Transverse colon (tissue), 4 donors: ENCODE measurements around the gene SLC7A10. TPM values are rescaled to one million over a fixed set of nuclear protein-coding genes. Genes with fewer than 3 reads are reported as not detected.

Experiments used
- DNase-seq: peaks from one replicate; pipeline ENCODE4 v3.0.0-alpha.2; 2019
- H3K27ac ChIP-seq, 4 donors: fragments of 200-600 bp; sonication (generic); 2 replicates each; pipeline ENCODE4 v1.5.1; 2016 to 2018; ENCODE audit warnings: inconsistent platforms in 4 of 4
- H3K27me3 ChIP-seq: fragments of 200-600 bp; sonication (generic); 2 replicates; pipeline ENCODE4 v1.5.1; 2017; ENCODE audit warnings: inconsistent platforms
- H3K36me3 ChIP-seq, 4 donors: fragments of 200-600 bp; sonication (generic); 2 replicates each; pipeline ENCODE4 v1.5.1; 2017 to 2019; ENCODE audit warnings: inconsistent platforms in 4 of 4
- H3K4me1 ChIP-seq, 4 donors: fragments of 200-600 bp; sonication (generic); 2 replicates each; pipeline ENCODE4 v1.5.1; 2017 to 2020; ENCODE audit warnings: inconsistent platforms in 4 of 4
- H3K4me3 ChIP-seq, 4 donors: fragments of 200-600 bp; sonication (generic); 1 replicate in 1 of 4; 2 replicates in 3 of 4; pipeline versions ENCODE4 v1.5.1 to v1.6.1; 2017 to 2019; ENCODE audit warnings: inconsistent platforms in 4 of 4
- H3K9me3 ChIP-seq, 2 donors: fragments of 200-600 bp; sonication (generic); 2 replicates each; pipeline ENCODE4 v1.5.1; 2017 to 2019; ENCODE audit warnings: inconsistent platforms in 2 of 2
- EP300 ChIP-seq: sonication (generic); formaldehyde crosslinking; IDR thresholded peaks from one replicate; pipeline ENCODE4 v1.6.1; 2017; ENCODE audit warnings: antibody characterized with exemption, low read depth
- POLR2A ChIP-seq: fragments of 450-650 bp; IDR thresholded peaks from one replicate; pipeline ENCODE4 v1.6.1; 2016; ENCODE audit warnings: antibody characterized with exemption, mild to moderate bottlenecking, moderate library complexity
- POLR2AphosphoS5 ChIP-seq, 3 donors: sonication (generic); formaldehyde crosslinking; IDR thresholded peaks; one replicate each; pipeline ENCODE4 v1.6.1; 2016; ENCODE audit warnings: antibody characterized with exemption in 3 of 3
- WGBS, 2 donors: methylation state at CpG; one replicate each; pipeline ENCODE4 v1.1.5; 2018; ENCODE audit warnings: low coverage in 1 of 2; 5-methylcytosine and 5-hydroxymethylcytosine counted together
- in situ Hi-C, 4 donors: fragments of 200-750 bp; cut with MboI; loops; one replicate each; pipeline versions ENCODE4 v1.15.0 to v1.15.1; 2017; ENCODE audit warnings: low sequenced_read_pairs in 3 of 4, low pct_ligation_motif_present in 1 of 4, low pct_unique_long_range_greater_than_20kb in 1 of 4
- intact Hi-C: fragments of 100-400 bp; cut with DNase I; formaldehyde crosslinking; loops from one replicate; pipeline ENCODE4 v1.15.1; 2023; ENCODE audit warnings: low total_unique reads
- total RNA-seq, 4 donors: library from RNA; depleted of rRNA; stranded (reverse); fragments of >200 nt; gene quantifications; one replicate each; pipeline ENCODE4 v1.1.0, GENCODE V29; 2016
- TF ChIP-seq, protein P1 (sequence below), 5 experiments: fragments of 200-600 bp in 3 of 5; fragments of 450-650 bp in 2 of 5; sonication (generic) in 3 of 5; IDR thresholded peaks; 1 replicate in 2 of 5; 2 replicates in 3 of 5; pipeline ENCODE4 v1.5.1; 2016 to 2017; ENCODE audit warnings: antibody characterized with exemption in 5 of 5, inconsistent platforms in 3 of 5, mild to moderate bottlenecking in 2 of 5, moderate library complexity in 1 of 5

SLC7A10 gene
- total RNA-seq, 4 donors from 2014 or later = 0.48 TPM; not detected in 3

DNA sequence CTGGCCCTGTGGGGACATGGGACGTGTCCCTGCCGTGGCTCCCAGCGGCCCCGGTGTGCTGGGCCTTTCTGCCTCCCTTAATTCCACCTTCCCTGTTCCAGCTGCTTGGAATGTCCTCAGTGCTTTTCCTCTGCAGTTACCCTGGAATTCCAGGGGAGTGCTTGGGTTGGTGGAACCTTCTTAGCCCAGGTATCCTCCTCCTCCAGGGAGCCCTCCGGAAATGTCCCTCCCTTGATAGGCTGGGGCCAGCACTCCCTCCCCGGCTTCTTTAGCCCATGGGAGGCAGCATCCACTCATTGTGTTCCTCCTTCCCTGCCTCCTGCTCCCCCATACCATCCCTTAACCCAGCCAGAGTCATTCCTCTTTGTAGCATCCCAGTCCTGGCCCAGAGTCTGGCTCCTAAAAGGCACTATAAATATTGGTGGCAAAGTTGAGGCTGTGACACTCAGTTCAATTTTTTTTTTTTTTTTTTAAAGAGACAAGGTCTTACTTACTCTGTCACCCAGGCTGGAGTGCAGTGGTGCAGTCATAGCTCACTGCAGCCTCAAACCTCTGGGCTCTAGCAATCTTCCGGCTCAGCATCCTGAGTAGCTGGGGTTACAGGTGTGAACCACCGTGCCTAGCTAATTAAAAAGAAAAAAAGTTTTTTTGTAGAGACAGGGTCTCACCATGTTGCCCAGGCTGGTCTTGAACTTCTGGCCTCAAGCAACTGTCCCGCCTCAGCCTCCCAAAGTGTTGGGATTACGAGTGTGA lies 13.7 kb upstream of the SLC7A10 start:
- no peaks in the 10 kb centered on the region for H3K9me3 ChIP-seq
- 69 to 86% methylated on average over 3 to 10 of the region's 10 CpGs for WGBS, 2 donors
- H3K4me3 ChIP-seq = no peak overlapping the region
- H3K27ac ChIP-seq = no peak overlapping the region
- TF ChIP-seq POLR2A (no peak), POLR2AphosphoS5 (IDR thresholded peaks at IDR 0.05) (no peak), EP300 (no peak)
- TF ChIP-seq, protein P1, sequence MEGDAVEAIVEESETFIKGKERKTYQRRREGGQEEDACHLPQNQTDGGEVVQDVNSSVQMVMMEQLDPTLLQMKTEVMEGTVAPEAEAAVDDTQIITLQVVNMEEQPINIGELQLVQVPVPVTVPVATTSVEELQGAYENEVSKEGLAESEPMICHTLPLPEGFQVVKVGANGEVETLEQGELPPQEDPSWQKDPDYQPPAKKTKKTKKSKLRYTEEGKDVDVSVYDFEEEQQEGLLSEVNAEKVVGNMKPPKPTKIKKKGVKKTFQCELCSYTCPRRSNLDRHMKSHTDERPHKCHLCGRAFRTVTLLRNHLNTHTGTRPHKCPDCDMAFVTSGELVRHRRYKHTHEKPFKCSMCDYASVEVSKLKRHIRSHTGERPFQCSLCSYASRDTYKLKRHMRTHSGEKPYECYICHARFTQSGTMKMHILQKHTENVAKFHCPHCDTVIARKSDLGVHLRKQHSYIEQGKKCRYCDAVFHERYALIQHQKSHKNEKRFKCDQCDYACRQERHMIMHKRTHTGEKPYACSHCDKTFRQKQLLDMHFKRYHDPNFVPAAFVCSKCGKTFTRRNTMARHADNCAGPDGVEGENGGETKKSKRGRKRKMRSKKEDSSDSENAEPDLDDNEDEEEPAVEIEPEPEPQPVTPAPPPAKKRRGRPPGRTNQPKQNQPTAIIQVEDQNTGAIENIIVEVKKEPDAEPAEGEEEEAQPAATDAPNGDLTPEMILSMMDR (IDR thresholded peaks at IDR 0.05) = no peak
- no peak for DNase-seq
- no peaks in the 10 kb centered on the region for H3K36me3 ChIP-seq
- in situ Hi-C loops (loop anchor here (5.0 to 25.0 kb wide), 4 partner anchors 168 to 535 kb away; no protein-coding TSS in a partner anchor), intact Hi-C loops (loop anchor here (2.0 to 10.0 kb wide), 2 partner anchors 65 to 167 kb away; partner anchors contain the start of gene CEBPA)
- peaks cover 2 to 16% (median 9%) of the 10 kb centered on the region in 4 donors for H3K4me1 ChIP-seq
- H3K27me3 ChIP-seq = no peaks in the 10 kb centered on the region

DNA sequence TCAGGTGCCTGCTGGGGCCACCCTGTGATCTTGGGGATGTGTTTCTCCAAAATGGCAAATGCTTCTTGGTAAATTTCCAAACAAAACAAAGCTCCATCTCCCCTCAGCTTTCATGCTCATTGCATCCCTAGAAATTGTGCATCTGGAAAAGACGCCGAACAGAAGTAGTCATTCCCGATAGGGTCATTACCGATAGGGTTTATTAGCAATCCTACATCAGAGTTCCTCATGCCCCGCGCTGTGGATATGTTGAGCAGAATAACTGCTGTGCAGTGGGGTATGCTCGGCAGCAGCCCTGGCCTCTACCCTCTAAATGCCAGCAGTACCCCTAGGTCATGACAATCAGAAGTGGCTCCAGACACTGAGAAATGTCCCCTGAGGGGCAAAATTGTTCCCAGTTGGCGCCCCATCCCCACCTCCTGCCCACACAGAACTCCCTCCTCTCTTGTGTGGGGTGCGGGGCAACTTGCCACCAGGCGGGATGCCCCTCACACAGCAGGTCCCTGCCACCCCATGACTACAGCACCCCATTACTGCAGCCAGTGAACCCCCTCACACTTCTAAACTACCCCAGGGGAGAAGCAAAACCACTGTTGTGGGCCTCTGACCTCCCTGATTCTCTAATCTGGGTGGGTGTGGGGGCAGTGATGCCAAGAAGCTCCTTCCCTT lies 13.0 kb upstream of the SLC7A10 start:
- TF ChIP-seq EP300 (no peak), POLR2AphosphoS5 (IDR thresholded peaks at IDR 0.05) (no peak), POLR2A (no peak)
- TF ChIP-seq, protein P1 (IDR thresholded peaks at IDR 0.05) = no peak
- Histone ChIP-seq H3K4me3 (no peak overlapping the region), H3K36me3 (no peaks in the 10 kb centered on the region), H3K9me3 (no peaks in the 10 kb centered on the region), H3K4me1 (peaks cover 2 to 16% (median 9%) of the 10 kb centered on the region in 4 donors), H3K27me3 (no peaks in the 10 kb centered on the region), H3K27ac (no peak overlapping the region)
- intact Hi-C loops (loop anchor here (2.0 to 10.0 kb wide), 2 partner anchors 66 to 168 kb away; partner anchors contain the start of gene CEBPA), in situ Hi-C loops (loop anchor here (5.0 to 25.0 kb wide), 4 partner anchors 169 to 536 kb away; no protein-coding TSS in a partner anchor)
- DNase-seq = no peak
- WGBS, 2 donors = 95% methylated on average over 10 of the region's 10 CpGs; no CpG with 5 or more reads in 1 of the 2 donors

DNA sequence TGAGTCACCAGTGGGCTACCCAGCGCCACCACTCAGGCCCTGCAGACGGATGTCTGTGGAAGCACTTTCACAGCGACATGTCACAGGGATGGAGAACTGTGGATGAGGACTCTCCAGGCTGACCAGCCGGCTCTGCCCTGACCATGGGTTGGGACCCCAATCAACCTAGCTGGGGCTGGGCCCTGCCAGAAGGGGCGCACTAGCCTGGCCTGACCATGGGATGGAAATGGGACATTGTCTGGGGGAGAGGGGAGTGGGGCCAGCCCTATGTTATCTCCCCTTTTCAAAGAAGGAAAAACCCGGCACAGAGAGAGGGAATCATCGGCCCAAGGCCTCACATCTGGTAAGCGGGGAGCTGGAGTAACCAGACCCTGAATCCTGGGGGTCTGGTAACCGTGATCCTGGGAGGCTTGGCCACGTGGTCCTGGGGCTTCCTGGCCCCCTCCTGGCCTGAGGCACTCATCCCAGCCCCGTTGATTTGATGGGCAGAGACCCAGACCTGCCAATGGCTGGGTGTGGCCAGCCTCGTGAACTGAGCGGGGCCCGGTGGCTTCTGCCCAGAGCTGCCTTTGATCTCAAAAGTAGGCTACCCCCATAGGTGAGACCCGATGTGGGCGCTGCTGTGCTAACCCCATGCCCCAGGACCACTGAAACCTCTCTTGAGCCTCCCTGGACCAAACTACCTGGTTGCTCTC lies 11.2 kb upstream of the SLC7A10 start:
- DNase-seq = no peak
- Histone ChIP-seq H3K9me3 (no peaks in the 10 kb centered on the region), H3K4me1 (peaks cover 2 to 15% (median 9%) of the 10 kb centered on the region in 4 donors), H3K27ac (no peak overlapping the region), H3K27me3 (no peaks in the 10 kb centered on the region), H3K4me3 (no peak overlapping the region), H3K36me3 (no peaks in the 10 kb centered on the region)
- TF ChIP-seq POLR2A = no peak
- WGBS, 2 donors = 78% methylated on average over 12 of the region's 16 CpGs; no CpG with 5 or more reads in 1 of the 2 donors
- intact Hi-C loops = loop anchor here (10.0 kb wide), 1 partner anchor 68 kb away; the partner anchor contains the start of gene CEBPA
- in situ Hi-C loops = loop anchor here (5.0 to 25.0 kb wide), 4 partner anchors 170 to 538 kb away; no protein-coding TSS in a partner anchor

DNA sequence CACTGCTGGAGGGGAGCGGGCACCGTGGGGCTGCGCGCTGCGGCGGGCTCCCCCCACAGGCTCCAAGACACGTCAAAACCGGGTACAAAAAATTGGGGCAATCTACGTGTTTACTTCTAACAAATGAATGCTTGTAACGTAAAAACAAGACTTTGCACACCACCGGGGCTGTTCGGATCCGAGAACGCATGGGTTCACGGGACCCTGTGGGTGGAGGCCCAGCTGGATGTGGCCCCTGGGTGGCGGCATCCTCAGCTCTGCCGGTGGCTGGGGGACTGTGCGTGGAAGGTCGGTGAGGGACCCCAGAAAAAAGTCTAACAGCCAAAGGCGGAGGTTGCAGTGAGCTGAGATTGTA lies 10.3 kb upstream of the SLC7A10 start:
- DNase-seq = no peak
- 90 to 91% methylated on average over 12 of the region's 20 CpGs for WGBS, 2 donors
- Histone ChIP-seq H3K27me3 (no peaks in the 10 kb centered on the region), H3K27ac (no peak overlapping the region), H3K4me1 (peaks cover 0 to 7% (median 1%) of the 10 kb centered on the region in 4 donors), H3K36me3 (no peaks in the 10 kb centered on the region), H3K4me3 (no peak overlapping the region), H3K9me3 (no peaks in the 10 kb centered on the region)
- TF ChIP-seq POLR2A (no peak), POLR2AphosphoS5 (IDR thresholded peaks at IDR 0.05) (no peak), EP300 (no peak)
- TF ChIP-seq, protein P1 (IDR thresholded peaks at IDR 0.05) = no peak
- intact Hi-C loops = loop anchor here (10.0 kb wide), 1 partner anchor 69 kb away; the partner anchor contains the start of gene CEBPA
- in situ Hi-C loops = loop anchor here (5.0 to 25.0 kb wide), 4 partner anchors 171 to 539 kb away; no protein-coding TSS in a partner anchor
